NCI-H345 treated with DMSO at 0.1 percent for 48 hours (cell line): ENCODE data around the gene DPH3.

Experiments
- DNase-seq: peaks from one replicate; lab custom pipeline; 2025; ENCODE audit not compliant: unreplicated experiment; lab: John Stamatoyannopoulos, UW

Gene DPH3

GRCh38 chr3:16294844-16295243, 30.1 kb upstream of the DPH3 start:
- no peak for DNase-seq

- DNase-seq = no peak
These were observed 26.1 kb upstream of the DPH3 start for GRCh38 chr3:16290827-16291196.

- peak; percentile 16 for DNase-seq
These were observed 25.5 kb upstream of the DPH3 start for GRCh38 chr3:16290007-16290826.

- DNase-seq = no peak
These were observed 24.6 kb upstream of the DPH3 start for GRCh38 chr3:16289144-16289889.

- DNase-seq = no peak
These were observed 23.9 kb upstream of the DPH3 start for GRCh38 chr3:16288664-16289063.

- DNase-seq = no peak
These were observed 22.2 kb upstream of the DPH3 start for GRCh38 chr3:16286751-16287543.

GRCh38 chr3:16286161-16286560, 21.4 kb upstream of the DPH3 start:
- DNase-seq = no peak

- DNase-seq = no peak
These were observed 19.9 kb upstream of the DPH3 start for GRCh38 chr3:16284633-16285032.

- no peak for DNase-seq
These were observed 15.9 kb upstream of the DPH3 start for GRCh38 chr3:16280671-16281070.

GRCh38 chr3:16279010-16279801, 14.5 kb upstream of the DPH3 start:
- no peak for DNase-seq

GRCh38 chr3:16277471-16277870, 12.7 kb upstream of the DPH3 start:
- DNase-seq = no peak

GRCh38 chr3:16273867-16274266, 9.1 kb upstream of the DPH3 start:
- DNase-seq = no peak

- DNase-seq = no peak
These were observed 7.8 kb upstream of the DPH3 start for GRCh38 chr3:16272588-16272987.

GRCh38 chr3:16270855-16271254, 6.1 kb upstream of the DPH3 start:
- DNase-seq = no peak

GRCh38 chr3:16266714-16267113, 2.0 kb upstream of the DPH3 start:
- DNase-seq = no peak

- DNase-seq = no peak
These were observed 678 bp upstream of the DPH3 start for GRCh38 chr3:16265455-16265786.

GRCh38 chr3:16264174-16264707, 502 bp downstream of the DPH3 start:
- no peak for DNase-seq

GRCh38 chr3:16262174-16262573, 2.6 kb downstream of the DPH3 start:
- no peak for DNase-seq

- no peak for DNase-seq
These were observed 4.7 kb downstream of the DPH3 start for GRCh38 chr3:16260046-16260445.

- DNase-seq = no peak
These were observed 5.9 kb downstream of the DPH3 start for GRCh38 chr3:16258866-16259265.

GRCh38 chr3:16258177-16258576, 6.6 kb downstream of the DPH3 start:
- DNase-seq = no peak
